Epithelial cell of proximal tubule (primary cell): Measurements from ENCODE around the gene BEGAIN. TPM values are rescaled to one million over a fixed set of nuclear protein-coding genes. Genes with fewer than 3 reads are reported as not detected.

Source experiments
- DNase-seq: peaks from one replicate; pipeline ENCODE4 v3.0.0-alpha.2; 2011; ENCODE audit warnings: low read depth
- H3K4me3 ChIP-seq: 2 replicates; pipeline ENCODE4 v1.5.1; 2011; ENCODE audit warnings: low read depth, mild to moderate bottlenecking, low read length
- CTCF ChIP-seq: conservative IDR thresholded peaks from 2 replicates; pipeline ENCODE4 v1.5.1; 2012; ENCODE audit warnings: low read depth, mild to moderate bottlenecking, low read length
- total RNA-seq: library from RNA; depleted of rRNA; stranded (reverse); fragments of >200 nt; gene quantifications from 2 replicates; pipeline ENCODE4 v1.2.3, GENCODE V29; 2015

BEGAIN gene
- total RNA-seq, 1 donor from 2014 or later = 1.4 TPM

- H3K4me3 ChIP-seq = no peak overlapping the region
- DNase-seq = no peak
- no peak for TF ChIP-seq CTCF
These were observed 27.8 kb downstream of the BEGAIN start for GRCh38 chr14:100559455-100559854.

- H3K4me3 ChIP-seq = no peak overlapping the region
- TF ChIP-seq CTCF = no peak
- no peak for DNase-seq
These were observed 28.3 kb downstream of the BEGAIN start for GRCh38 chr14:100558966-100559365.

- no peak for TF ChIP-seq CTCF
- no peak for DNase-seq
- H3K4me3 ChIP-seq = no peak overlapping the region
These were observed 29.0 kb downstream of the BEGAIN start for GRCh38 chr14:100558226-100558625.

GRCh38 chr14:100557658-100558057 lies 29.6 kb downstream of the BEGAIN start:
- H3K4me3 ChIP-seq = no peak overlapping the region
- no peak for TF ChIP-seq CTCF
- DNase-seq = no peak

- DNase-seq = no peak
- H3K4me3 ChIP-seq = no peak overlapping the region
- no peak for TF ChIP-seq CTCF
These were observed 30.2 kb downstream of the BEGAIN start for GRCh38 chr14:100556936-100557505.

- no peak for DNase-seq
- TF ChIP-seq CTCF = no peak
- no peak overlapping the region for H3K4me3 ChIP-seq
These were observed 31.1 kb downstream of the BEGAIN start for GRCh38 chr14:100556140-100556475.

GRCh38 chr14:100555436-100556139 lies 31.6 kb downstream of the BEGAIN start:
- DNase-seq = no peak
- no peak overlapping the region for H3K4me3 ChIP-seq
- no peak for TF ChIP-seq CTCF
